Transverse colon (tissue), 4 donors: ENCODE measurements around the gene KIF16B.

ENCODE experiments used
- EP300 ChIP-seq: sonication (generic); formaldehyde crosslinking; IDR thresholded peaks from one replicate; pipeline ENCODE4 v1.6.1; 2017; ENCODE audit warnings: antibody characterized with exemption, low read depth
- POLR2A ChIP-seq: fragments of 450-650 bp; IDR thresholded peaks from one replicate; pipeline ENCODE4 v1.6.1; 2016; ENCODE audit warnings: antibody characterized with exemption, mild to moderate bottlenecking, moderate library complexity
- POLR2AphosphoS5 ChIP-seq, 3 donors: sonication (generic); formaldehyde crosslinking; IDR thresholded peaks; one replicate each; pipeline ENCODE4 v1.6.1; 2016; ENCODE audit warnings: antibody characterized with exemption in 3 of 3
- TF ChIP-seq, protein P1 (sequence below), 5 experiments: fragments of 200-600 bp in 3 of 5; fragments of 450-650 bp in 2 of 5; sonication (generic) in 3 of 5; IDR thresholded peaks; 1 replicate in 2 of 5; 2 replicates in 3 of 5; pipeline ENCODE4 v1.5.1; 2016 to 2017; ENCODE audit warnings: antibody characterized with exemption in 5 of 5, inconsistent platforms in 3 of 5, mild to moderate bottlenecking in 2 of 5, moderate library complexity in 1 of 5

DNA sequence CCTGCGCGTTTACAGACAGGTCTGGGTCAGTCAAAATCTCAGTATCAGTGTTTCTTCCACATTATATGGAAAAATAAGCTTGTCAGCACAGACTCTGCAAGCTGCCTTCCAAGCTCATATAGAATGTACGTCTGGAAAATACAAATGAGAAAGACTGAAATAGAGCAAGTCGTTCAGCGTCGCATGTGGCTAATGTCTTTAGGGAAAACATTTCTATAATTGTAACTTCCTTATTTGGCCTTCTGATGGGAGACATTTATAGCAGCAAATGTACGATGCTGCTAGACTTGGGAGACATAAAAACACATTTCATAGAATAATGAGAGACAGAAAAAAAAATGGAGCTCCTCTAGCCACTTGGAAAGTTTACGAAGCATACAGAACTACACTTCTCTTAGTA is 122.2 kb downstream of the KIF16B start:
- TF ChIP-seq POLR2AphosphoS5 (IDR thresholded peaks at IDR 0.05), result no peak
- TF ChIP-seq, protein P1, sequence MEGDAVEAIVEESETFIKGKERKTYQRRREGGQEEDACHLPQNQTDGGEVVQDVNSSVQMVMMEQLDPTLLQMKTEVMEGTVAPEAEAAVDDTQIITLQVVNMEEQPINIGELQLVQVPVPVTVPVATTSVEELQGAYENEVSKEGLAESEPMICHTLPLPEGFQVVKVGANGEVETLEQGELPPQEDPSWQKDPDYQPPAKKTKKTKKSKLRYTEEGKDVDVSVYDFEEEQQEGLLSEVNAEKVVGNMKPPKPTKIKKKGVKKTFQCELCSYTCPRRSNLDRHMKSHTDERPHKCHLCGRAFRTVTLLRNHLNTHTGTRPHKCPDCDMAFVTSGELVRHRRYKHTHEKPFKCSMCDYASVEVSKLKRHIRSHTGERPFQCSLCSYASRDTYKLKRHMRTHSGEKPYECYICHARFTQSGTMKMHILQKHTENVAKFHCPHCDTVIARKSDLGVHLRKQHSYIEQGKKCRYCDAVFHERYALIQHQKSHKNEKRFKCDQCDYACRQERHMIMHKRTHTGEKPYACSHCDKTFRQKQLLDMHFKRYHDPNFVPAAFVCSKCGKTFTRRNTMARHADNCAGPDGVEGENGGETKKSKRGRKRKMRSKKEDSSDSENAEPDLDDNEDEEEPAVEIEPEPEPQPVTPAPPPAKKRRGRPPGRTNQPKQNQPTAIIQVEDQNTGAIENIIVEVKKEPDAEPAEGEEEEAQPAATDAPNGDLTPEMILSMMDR (IDR thresholded peaks at IDR 0.05), result no peak
- no peak for TF ChIP-seq POLR2A
- no peak for TF ChIP-seq EP300
